Measurements from ENCODE around the gene WIZ. TPM values are rescaled to one million over a fixed set of nuclear protein-coding genes. Genes with fewer than 3 reads are reported as not detected.

WIZ gene
- total and polyA plus RNA-seq, 4 donors = 8.0 to 41.4 (median 30.7) TPM

DNA sequence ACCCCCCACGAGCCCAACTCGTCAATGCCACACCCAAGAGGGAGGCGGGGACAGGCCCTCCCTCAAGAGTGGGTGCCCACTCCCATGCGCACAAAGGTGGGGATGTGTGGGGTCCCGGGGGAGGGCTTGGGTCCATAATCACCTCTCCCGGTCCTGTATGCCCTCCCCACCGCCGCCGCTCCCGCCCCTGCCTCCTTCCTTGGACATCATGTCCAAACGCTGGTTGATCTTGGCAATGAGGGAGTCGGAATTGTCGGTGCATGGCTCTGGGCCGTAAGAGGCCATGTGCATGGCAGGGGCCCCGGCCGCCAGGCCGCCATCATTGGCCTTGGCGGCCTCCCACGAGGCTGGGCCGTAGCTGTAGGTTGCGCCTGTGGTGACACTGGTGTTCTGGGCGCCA lies 76.1 kb downstream of the WIZ start:
- Histone ChIP-seq H3K27me3 (ENCODE audit: control insufficient read depth in 1 of 2, insufficient read depth in 2 of 2, low read length in 1 of 2) (no peaks in the 10 kb centered on the region), H3K4me3 (ENCODE audit: low read length in 2 of 2) (no peak overlapping the region), H3K4me1 (ENCODE audit: control insufficient read depth in 1 of 2, insufficient read depth in 2 of 2, low read length in 2 of 2) (no peaks in the 10 kb centered on the region), H3K36me3 (ENCODE audit: control insufficient read depth in 1 of 2, insufficient read depth in 2 of 2, low read length in 1 of 2) (no peaks in the 10 kb centered on the region), H3K27ac (ENCODE audit: low read depth in 1 of 2, low read length in 2 of 2) (no peak overlapping the region), H3K9me3 (ENCODE audit: control insufficient read depth, low read length) (no peaks in the 10 kb centered on the region)
- no peak for ATAC-seq (ENCODE audit: low FRiP score)
- intact Hi-C loops (cut with DNase I) = loop anchor here (2.0 to 10.0 kb wide), 2 partner anchors 181 to 199 kb away; no protein-coding TSS in a partner anchor
- DNase-seq = no peak
- 63 to 75% methylated on average over 22 of the region's 22 CpGs for WGBS, 2 donors

DNA sequence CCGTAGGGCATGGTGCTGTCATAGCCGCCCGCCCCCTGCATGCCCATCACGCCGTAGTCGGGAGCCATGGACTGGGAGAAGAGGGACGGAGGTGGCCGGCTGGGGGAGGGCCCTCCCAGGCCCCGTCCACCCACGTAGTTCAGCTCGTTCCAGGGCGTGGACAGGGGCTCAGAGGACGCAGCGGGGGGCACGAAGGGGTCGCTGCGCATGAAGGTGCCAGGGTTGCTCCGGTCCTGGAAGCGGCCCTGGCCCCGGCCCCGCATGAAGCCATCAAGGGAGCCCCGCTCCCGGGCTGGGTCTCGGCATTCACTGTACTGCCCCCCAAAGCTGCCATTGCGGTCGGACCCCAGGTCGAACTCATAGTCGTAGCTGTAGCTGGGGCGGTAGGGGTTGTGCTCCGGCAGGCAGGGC lies 76.9 kb downstream of the WIZ start:
- intact Hi-C loops (cut with DNase I) = loop anchor here in 1 of 2 donors (10.0 kb wide), 1 partner anchor 198 kb away; no protein-coding TSS in a partner anchor
- Histone ChIP-seq H3K4me3 (ENCODE audit: low read length in 2 of 2) (no peak overlapping the region), H3K27ac (ENCODE audit: low read depth in 1 of 2, low read length in 2 of 2) (no peak overlapping the region), H3K36me3 (ENCODE audit: control insufficient read depth in 1 of 2, insufficient read depth in 2 of 2, low read length in 1 of 2) (peaks cover 3 to 4% of the 10 kb centered on the region in 2 donors), H3K4me1 (ENCODE audit: control insufficient read depth in 1 of 2, insufficient read depth in 2 of 2, low read length in 2 of 2) (no peaks in the 10 kb centered on the region), H3K9me3 (ENCODE audit: control insufficient read depth, low read length) (no peaks in the 10 kb centered on the region), H3K27me3 (ENCODE audit: control insufficient read depth in 1 of 2, insufficient read depth in 2 of 2, low read length in 1 of 2) (no peaks in the 10 kb centered on the region)
- DNase-seq (peak in 1 of 2 donors; percentile 40), ATAC-seq (ENCODE audit: low FRiP score) (no peak)
- WGBS, 2 donors = 92 to 93% methylated on average over 30 of the region's 30 CpGs

DNA sequence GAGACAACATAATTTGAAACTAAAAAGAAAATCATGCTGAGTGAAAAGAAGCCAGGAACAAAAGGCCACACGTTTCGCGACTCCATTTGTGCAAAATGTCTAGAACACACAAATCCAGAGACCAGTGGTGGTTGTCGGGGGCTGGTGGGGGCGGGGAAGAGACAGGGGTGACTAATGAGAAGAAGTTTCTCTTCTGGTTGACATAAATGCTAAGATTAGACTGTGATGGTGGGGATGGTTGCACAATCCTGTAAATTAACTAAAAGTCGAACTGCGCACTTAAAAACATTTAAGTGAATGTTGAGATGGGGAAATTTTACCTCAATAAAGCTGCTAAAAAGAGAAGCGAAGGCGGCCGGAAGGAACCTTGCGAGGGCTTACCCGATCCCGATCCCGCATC lies 77.3 kb downstream of the WIZ start:
- no peak for ATAC-seq (ENCODE audit: low FRiP score)
- H3K36me3 ChIP-seq (ENCODE audit: control insufficient read depth in 1 of 2, insufficient read depth in 2 of 2, low read length in 1 of 2) = peaks cover 5% of the 10 kb centered on the region in 2 donors
- 92% methylated on average over 14 of the region's 14 CpGs for WGBS, 2 donors
- peak in 1 of 2 donors; percentile 7 for DNase-seq
- H3K27me3 ChIP-seq (ENCODE audit: control insufficient read depth in 1 of 2, insufficient read depth in 2 of 2, low read length in 1 of 2) = no peaks in the 10 kb centered on the region
- no peak overlapping the region for H3K4me3 ChIP-seq (ENCODE audit: low read length in 2 of 2)
- H3K4me1 ChIP-seq (ENCODE audit: control insufficient read depth in 1 of 2, insufficient read depth in 2 of 2, low read length in 2 of 2) = no peaks in the 10 kb centered on the region
- intact Hi-C loops (cut with DNase I) = loop anchor here in 1 of 2 donors (10.0 kb wide), 1 partner anchor 198 kb away; no protein-coding TSS in a partner anchor
- H3K9me3 ChIP-seq (ENCODE audit: control insufficient read depth, low read length) = no peaks in the 10 kb centered on the region
- H3K27ac ChIP-seq (ENCODE audit: low read depth in 1 of 2, low read length in 2 of 2) = no peak overlapping the region

DNA sequence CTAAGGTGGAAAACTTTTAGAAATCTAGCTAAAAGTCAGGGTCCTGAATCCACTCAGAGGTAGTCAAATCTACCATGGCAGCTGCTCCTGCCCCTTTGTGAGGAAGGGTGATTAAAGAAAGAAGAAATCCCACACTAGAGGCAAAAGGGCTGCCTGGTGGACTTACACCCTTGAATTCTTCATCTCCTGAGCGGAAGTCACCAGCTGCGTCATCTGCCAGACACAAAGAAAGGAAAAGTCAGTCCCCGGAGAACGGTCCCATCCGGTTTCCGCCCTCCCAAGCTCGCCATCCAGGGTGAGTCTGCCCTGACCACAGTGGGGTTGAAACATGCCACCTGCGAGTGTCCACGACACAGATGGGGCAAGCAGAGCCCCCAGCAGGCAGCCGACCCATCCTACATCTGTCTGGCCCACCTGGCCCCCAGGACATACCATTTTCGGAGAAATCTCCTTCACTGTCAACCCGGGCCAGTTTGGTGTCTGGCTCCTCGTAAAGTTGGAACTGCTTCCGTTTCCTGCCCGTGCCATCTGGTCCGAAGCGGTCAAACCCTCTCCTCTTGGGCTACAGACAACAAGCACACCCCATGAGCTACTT lies 77.9 kb downstream of the WIZ start:
- DNase-seq (peak; percentile 18 to 65), ATAC-seq (ENCODE audit: low FRiP score) (no peak)
- Histone ChIP-seq H3K4me1 (ENCODE audit: control insufficient read depth in 1 of 2, insufficient read depth in 2 of 2, low read length in 2 of 2) (no peaks in the 10 kb centered on the region), H3K27me3 (ENCODE audit: control insufficient read depth in 1 of 2, insufficient read depth in 2 of 2, low read length in 1 of 2) (no peaks in the 10 kb centered on the region), H3K9me3 (ENCODE audit: control insufficient read depth, low read length) (no peaks in the 10 kb centered on the region), H3K27ac (ENCODE audit: low read depth in 1 of 2, low read length in 2 of 2) (no peak overlapping the region), H3K36me3 (ENCODE audit: control insufficient read depth in 1 of 2, insufficient read depth in 2 of 2, low read length in 1 of 2) (peaks cover 5% of the 10 kb centered on the region in 2 donors), H3K4me3 (ENCODE audit: low read length in 2 of 2) (no peak overlapping the region)
- WGBS, 2 donors = 91% methylated on average over 17 of the region's 17 CpGs
- intact Hi-C loops (cut with DNase I) = loop anchor here in 1 of 2 donors (10.0 kb wide), 1 partner anchor 197 kb away; no protein-coding TSS in a partner anchor

DNA sequence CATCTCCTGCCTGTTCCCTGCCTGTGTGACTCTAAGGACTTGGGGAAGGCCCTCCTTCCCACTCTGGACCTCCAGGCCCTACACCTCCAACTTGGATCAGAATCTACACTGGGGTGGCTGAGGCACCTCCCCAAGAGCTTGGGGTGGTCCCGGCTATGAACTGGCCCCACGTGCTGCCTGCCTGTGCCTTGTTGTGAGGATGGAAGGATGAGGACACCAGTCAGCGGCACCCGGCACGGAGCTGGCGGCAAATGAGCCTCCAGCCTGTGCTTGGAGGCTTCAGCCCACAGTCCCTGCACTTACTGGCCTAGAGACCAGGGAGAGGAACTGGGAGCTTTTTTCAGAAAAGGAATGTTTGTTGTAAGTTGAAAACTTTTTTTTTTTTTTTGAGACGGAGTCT lies 78.6 kb downstream of the WIZ start:
- ATAC-seq (ENCODE audit: low FRiP score) (no peak), DNase-seq (peak in 1 of 2 donors; percentile 19)
- intact Hi-C loops (cut with DNase I) = loop anchor here in 1 of 2 donors (10.0 kb wide), 1 partner anchor 196 kb away; no protein-coding TSS in a partner anchor
- 90 to 93% methylated on average over 7 of the region's 7 CpGs for WGBS, 2 donors
- H3K36me3 ChIP-seq (ENCODE audit: control insufficient read depth in 1 of 2, insufficient read depth in 2 of 2, low read length in 1 of 2) = peaks cover 5% of the 10 kb centered on the region in 2 donors
- H3K27ac ChIP-seq (ENCODE audit: low read depth in 1 of 2, low read length in 2 of 2) = no peak overlapping the region
- no peak overlapping the region for H3K4me3 ChIP-seq (ENCODE audit: low read length in 2 of 2)
- no peaks in the 10 kb centered on the region for H3K4me1 ChIP-seq (ENCODE audit: control insufficient read depth in 1 of 2, insufficient read depth in 2 of 2, low read length in 2 of 2)
- H3K9me3 ChIP-seq (ENCODE audit: control insufficient read depth, low read length) = no peaks in the 10 kb centered on the region
- H3K27me3 ChIP-seq (ENCODE audit: control insufficient read depth in 1 of 2, insufficient read depth in 2 of 2, low read length in 1 of 2) = no peaks in the 10 kb centered on the region

Small RNA genes lying within 50 kb of the gene (microRNA-seq; reads per million reads assigned to microRNA genes)
- 0 reads per million in 2 donors for gene MIR1470

Other genes starting within 250 kb of the WIZ start
- 100 to 1,000 TPM; 376 to 423 TPM for gene NOTCH3, start 249.0 kb downstream of the WIZ start, total RNA-seq
- gene NOTCH3, start 249.0 kb downstream of the WIZ start, polyA plus RNA-seq = 100 to 1,000 TPM in 1 of 2 donors, 10 to 100 TPM in 1; 23.5 to 160 TPM
- 1 to 10 TPM in 1 of 2 donors, under 1 TPM in 1; 0.48 to 1.0 TPM for gene EPHX3, start 217.5 kb downstream of the WIZ start, total RNA-seq
- 1 to 10 TPM in 1 of 2 donors, not detected in 1; 1.0 TPM for gene EPHX3, start 217.5 kb downstream of the WIZ start, polyA plus RNA-seq
- 100 to 1,000 TPM; 123 to 126 TPM for gene BRD4, start 117.4 kb downstream of the WIZ start, total RNA-seq
- gene BRD4, start 117.4 kb downstream of the WIZ start, polyA plus RNA-seq = 10 to 100 TPM; 12.3 to 50.6 TPM
- gene AKAP8, start 70.2 kb downstream of the WIZ start, total RNA-seq = 10 to 100 TPM; 35.3 to 48.1 TPM
- gene AKAP8, start 70.2 kb downstream of the WIZ start, polyA plus RNA-seq = 10 to 100 TPM in 1 of 2 donors, 1 to 10 TPM in 1; 7.5 to 22.2 TPM
- 100 to 1,000 TPM in 1 of 2 donors, 10 to 100 TPM in 1; 70.8 to 106 TPM for gene AKAP8L, start 31.0 kb downstream of the WIZ start, total RNA-seq
- 100 to 1,000 TPM in 1 of 2 donors, 10 to 100 TPM in 1; 34.7 to 243 TPM for gene AKAP8L, start 31.0 kb downstream of the WIZ start, polyA plus RNA-seq
- 10 to 100 TPM in 1 of 2 donors, 1 to 10 TPM in 1; 6.3 to 10.9 TPM for gene RASAL3, start 14.6 kb upstream of the WIZ start, total RNA-seq
- 1 to 10 TPM in 1 of 2 donors, under 1 TPM in 1; 0.90 to 3.3 TPM for gene RASAL3, start 14.6 kb upstream of the WIZ start, polyA plus RNA-seq
- not detected for gene PGLYRP2, start 29.5 kb upstream of the WIZ start, total RNA-seq
- gene PGLYRP2, start 29.5 kb upstream of the WIZ start, polyA plus RNA-seq = not detected
- not detected for gene CYP4F22, start 58.6 kb upstream of the WIZ start, total RNA-seq
- not detected for gene CYP4F22, start 58.6 kb upstream of the WIZ start, polyA plus RNA-seq
- gene CYP4F8, start 165.3 kb upstream of the WIZ start, total RNA-seq = not detected
- not detected for gene CYP4F8, start 165.3 kb upstream of the WIZ start, polyA plus RNA-seq
- gene CYP4F3, start 190.9 kb upstream of the WIZ start, total RNA-seq = under 1 TPM; 0.71 to 0.90 TPM
- gene CYP4F3, start 190.9 kb upstream of the WIZ start, polyA plus RNA-seq = not detected
- gene CYP4F12, start 223.1 kb upstream of the WIZ start, total RNA-seq = 10 to 100 TPM in 1 of 2 donors, 1 to 10 TPM in 1; 3.1 to 14.1 TPM
- gene CYP4F12, start 223.1 kb upstream of the WIZ start, polyA plus RNA-seq = 1 to 10 TPM in 1 of 2 donors, under 1 TPM in 1; 0.43 to 7.0 TPM

Measured in aorta (tissue), 5 donors.